GM12874 (cell line): ENCODE data around the gene CHRM4.

Experiments used
- TF ChIP-seq, protein P1 (sequence below): IDR thresholded peaks from 2 replicates; pipeline ENCODE4 v1.5.1; 2011; ENCODE audit warnings: low read depth, mild to moderate bottlenecking, control low read depth, low read length, moderate library complexity; ENCODE audit not compliant: insufficient read depth

Gene CHRM4

GRCh38 chr11:46338636-46338987 is 53.0 kb downstream of the CHRM4 start:
- TF ChIP-seq, protein P1, sequence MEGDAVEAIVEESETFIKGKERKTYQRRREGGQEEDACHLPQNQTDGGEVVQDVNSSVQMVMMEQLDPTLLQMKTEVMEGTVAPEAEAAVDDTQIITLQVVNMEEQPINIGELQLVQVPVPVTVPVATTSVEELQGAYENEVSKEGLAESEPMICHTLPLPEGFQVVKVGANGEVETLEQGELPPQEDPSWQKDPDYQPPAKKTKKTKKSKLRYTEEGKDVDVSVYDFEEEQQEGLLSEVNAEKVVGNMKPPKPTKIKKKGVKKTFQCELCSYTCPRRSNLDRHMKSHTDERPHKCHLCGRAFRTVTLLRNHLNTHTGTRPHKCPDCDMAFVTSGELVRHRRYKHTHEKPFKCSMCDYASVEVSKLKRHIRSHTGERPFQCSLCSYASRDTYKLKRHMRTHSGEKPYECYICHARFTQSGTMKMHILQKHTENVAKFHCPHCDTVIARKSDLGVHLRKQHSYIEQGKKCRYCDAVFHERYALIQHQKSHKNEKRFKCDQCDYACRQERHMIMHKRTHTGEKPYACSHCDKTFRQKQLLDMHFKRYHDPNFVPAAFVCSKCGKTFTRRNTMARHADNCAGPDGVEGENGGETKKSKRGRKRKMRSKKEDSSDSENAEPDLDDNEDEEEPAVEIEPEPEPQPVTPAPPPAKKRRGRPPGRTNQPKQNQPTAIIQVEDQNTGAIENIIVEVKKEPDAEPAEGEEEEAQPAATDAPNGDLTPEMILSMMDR = no peak

DNA sequence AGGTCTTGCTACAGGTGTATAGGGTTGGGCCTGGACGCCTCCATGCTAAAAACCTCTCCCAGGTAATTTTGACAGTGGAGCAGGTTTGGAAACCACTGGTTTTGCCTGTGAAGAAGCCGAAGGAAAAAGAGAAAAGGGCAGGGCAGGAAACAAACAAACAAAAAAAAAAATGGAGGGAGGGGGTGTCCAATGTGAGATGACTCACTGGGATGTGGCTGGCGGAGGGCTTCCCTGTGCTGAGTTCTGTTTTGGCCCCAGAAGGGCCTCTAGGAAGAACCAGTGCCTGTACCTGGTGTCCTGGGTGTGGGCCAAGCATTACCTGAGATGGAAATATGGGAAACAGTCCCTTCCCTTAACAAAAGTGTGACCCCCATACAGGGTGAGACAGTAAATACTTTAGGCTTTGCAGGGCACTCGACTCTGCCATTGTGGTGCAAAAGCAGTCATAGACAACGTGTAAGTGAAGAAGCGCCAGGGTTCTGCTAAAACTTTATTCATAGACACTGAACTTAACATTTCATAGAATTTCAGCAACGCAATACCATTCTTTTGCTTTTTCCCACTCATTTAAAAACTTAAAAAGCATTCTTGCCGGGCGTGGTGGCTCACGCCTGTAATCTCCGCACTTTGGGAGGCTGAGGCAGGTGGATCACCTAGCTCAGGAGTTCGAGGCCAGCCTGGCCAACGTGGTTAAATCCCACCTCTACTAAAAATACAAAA is 53.8 kb downstream of the CHRM4 start:
- TF ChIP-seq, protein P1 = no peak

DNA sequence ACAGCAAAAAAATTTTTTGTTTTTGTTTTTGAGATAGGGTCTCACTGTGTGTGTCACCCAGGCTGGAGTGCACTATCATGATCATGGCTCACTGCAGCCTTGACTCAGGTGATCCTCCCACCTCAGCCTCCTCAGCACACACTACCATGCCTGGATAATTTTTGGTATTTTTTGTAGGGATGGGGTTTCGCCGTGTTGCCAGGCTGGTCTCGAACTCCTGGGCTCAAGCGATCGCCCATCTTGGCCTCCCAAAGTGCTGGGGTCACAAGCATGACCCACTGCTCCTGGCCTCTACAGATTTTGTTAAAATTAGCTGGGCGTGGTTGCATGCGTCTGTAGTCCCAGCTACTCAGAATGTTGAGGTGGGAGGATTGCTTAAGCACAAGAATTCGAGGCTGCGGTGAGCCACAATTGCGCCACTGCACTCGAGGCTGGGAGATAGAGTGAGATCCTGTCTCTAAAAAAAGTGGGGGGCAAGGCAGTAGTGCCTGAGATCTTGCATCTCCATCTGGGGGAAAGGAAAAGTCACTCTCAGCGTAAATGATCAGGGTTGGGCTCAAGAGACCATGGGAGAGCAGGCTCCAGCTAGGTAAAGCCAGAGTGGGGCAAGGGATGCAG is 54.9 kb downstream of the CHRM4 start:
- TF ChIP-seq, protein P1 = no peak

DNA sequence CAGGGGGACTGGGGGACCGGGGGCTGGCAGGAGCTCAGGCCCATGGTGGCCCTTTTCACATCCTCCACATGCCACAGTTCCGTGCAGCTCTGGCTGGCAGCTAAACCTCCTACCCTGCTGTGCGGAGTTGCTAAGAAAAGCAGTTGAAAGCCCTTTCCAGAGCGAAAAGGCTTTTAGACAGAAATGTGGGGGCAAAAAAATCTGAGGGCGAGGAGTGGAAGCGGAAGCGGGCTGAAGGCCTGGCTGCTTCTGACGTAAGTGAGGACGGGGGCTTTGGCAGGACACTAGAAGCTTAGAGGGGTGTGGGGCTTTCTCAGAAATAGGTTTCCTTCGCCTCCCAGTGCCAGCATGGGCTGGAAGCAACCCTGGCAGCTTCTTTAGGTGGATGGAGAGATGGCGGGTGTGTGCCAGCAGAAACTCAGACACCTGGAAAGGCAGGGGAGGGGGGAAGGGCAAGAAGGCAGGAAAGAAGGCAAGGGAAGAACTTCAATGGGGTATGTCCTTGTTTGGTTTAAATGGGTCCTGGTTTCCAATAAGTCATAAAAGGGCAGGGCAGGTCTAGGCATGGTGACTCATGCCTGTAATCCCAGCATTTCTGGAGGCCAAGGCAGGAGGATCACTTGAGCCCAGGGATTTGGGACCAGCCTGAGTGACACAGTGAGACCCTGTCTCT is 55.5 kb downstream of the CHRM4 start:
- TF ChIP-seq, protein P1 = no peak

DNA sequence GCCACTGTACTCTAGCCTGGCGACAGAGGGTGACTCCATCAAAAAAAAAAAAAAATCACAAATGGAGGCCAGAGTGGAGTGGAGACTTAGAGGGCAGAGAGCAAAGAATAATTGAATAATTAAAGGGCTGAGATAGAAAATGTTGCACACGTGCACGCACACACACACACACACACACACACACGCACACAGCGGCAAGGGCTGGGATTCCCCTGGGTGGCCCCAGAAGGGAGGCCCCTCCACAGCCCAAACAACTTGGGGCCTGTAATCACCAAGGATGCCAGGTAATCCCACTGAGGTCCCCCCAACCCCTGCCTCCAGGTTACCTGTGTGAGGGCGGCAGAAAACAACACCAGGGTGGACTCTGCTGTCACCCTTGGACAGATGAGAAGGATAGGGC is 56.3 kb downstream of the CHRM4 start:
- TF ChIP-seq, protein P1 = no peak

DNA sequence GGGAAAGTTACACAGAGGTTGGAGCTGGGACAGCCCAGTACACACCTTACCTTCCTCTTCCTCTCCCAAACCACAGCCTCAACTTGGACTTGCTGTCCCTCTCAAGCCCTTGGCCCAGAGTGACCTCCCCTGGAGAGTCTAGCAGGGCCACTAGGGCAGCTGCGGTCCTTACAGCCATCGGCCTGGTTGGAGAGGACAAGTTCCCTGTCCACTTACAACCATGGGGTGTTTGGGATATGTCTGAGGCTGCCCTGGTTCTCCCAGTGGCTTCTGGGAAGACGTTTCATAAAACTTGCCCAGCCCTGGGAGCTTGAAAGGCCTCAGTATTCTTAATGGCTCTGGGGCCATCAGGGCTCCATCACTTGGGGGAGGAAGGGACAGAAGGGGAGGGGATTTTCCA is 57.4 kb downstream of the CHRM4 start:
- TF ChIP-seq, protein P1 = no peak
